ENCODE results near the gene EGR2. TPM values are rescaled to one million over a fixed set of nuclear protein-coding genes. Genes with fewer than 3 reads are reported as not detected.

EGR2 gene
- total and polyA plus RNA-seq, 10 of the 15 experiments (the other 5 are each of a cell fraction or from before 2014, with no cell fraction given), result 8.3 to 56.5 (median 16.2) TPM

DNA sequence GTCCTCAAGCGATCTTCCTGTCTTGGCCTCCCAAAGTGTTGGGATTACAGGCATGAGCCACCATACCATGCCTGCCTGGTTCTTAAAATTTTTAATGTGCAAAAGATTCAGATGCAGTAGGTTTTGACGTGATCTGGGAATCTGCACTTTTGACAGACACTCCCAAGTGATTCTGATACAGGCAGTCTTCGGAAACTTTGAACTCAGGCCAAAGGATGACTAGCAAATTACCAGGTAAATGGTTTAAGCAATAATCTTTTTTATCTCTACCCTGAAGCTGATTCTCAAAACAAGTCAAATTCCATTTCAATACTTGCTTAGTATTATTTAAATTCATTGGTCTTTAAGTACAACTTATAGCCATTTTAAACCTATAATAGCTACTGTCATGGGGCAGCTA is 14.3 kb downstream of the EGR2 start:
- Histone ChIP-seq H2AFZ (ENCODE audit: control insufficient read depth, low read depth, low read length) (no peak overlapping the region), H3K27ac (ENCODE audit: control insufficient read depth, insufficient read depth) (no peak overlapping the region), H4K20me1 (ENCODE audit: control insufficient read depth, insufficient read depth) (no peaks in the 10 kb centered on the region), H3K9me3 (replicated peaks; ENCODE audit: control insufficient read depth, insufficient read depth, low read length) (no peaks in the 10 kb centered on the region), H3K36me3 (ENCODE audit: control insufficient read depth in 2 of 2, insufficient read depth in 2 of 2, low read length in 1 of 2) (no peaks in the 10 kb centered on the region), H3K4me2 (ENCODE audit: control insufficient read depth, insufficient read depth) (no peak overlapping the region), H3K79me2 (ENCODE audit: control insufficient read depth, insufficient read depth, low read length) (peaks cover 23% of the 10 kb centered on the region), H3K4me1 (ENCODE audit: control insufficient read depth, insufficient read depth, low read length) (no peaks in the 10 kb centered on the region), H3K4me3 (no peak overlapping the region), H3K27me3 (replicated peaks in 1 of 2; ENCODE audit: control insufficient read depth in 2 of 2, insufficient read depth in 2 of 2, low read length in 1 of 2) (no peaks in the 10 kb centered on the region), H3K9ac (ENCODE audit: control insufficient read depth, insufficient read depth, low read length) (no peak overlapping the region)
- ChIA-PET CTCF (interaction anchor here (1.2 to 3.5 kb wide), 5 partner anchors 9 to 919 kb away, joined by 3 to 11 read pairs (median 7); partner anchors contain the start of gene EGR2), POLR2A (interaction anchor here (0.9 to 1.4 kb wide), 2 partner anchors 13 to 119 kb away, joined by 3 read pairs; no protein-coding TSS in a partner anchor), SMC1A (ENCODE audit: uncharacterized antibody, unreplicated experiment) (interaction anchor here (1.2 to 6.4 kb wide), 5 partner anchors 8 to 69 kb away, joined by 4 to 35 read pairs (median 7); no protein-coding TSS in a partner anchor), RAD21 (ENCODE audit: unreplicated experiment) (interaction anchor here (3.3 kb wide), 1 partner anchor 22 kb away, joined by 21 read pairs; no protein-coding TSS in a partner anchor)
- no peak for DNase-seq (ENCODE audit: low read depth, low spot score)
- 100% methylated on average over 3 of the region's 3 CpGs for WGBS (ENCODE audit: insufficient coverage, insufficient replicate concordance, low lambda C conversion rate, missing lambda C conversion rate)
- no peak for ATAC-seq
- TF ChIP-seq FOXK2 (IDR thresholded peaks at IDR 0.05) (no peak), ZZZ3 (IDR thresholded peaks at IDR 0.05; ENCODE audit: control insufficient read depth, insufficient read length, low read depth) (no peak), LARP7 (IDR thresholded peaks at IDR 0.05) (no peak), YBX1 (IDR thresholded peaks at IDR 0.05) (no peak), FOXM1 (IDR thresholded peaks at IDR 0.05; ENCODE audit: low read depth, low read length) (no peak), YY1 (IDR thresholded peaks at IDR 0.05; ENCODE audit: low read depth, low read length) (no peak), POLR2A (IDR thresholded peaks at IDR 0.05; ENCODE audit: low read depth, low read length) (no peak), RELA (IDR thresholded peaks at IDR 0.05; ENCODE audit: borderline replicate concordance, partially characterized antibody) (no peak), JUND (IDR thresholded peaks at IDR 0.05; ENCODE audit: low read depth, low read length) (no peak), PAX5 (IDR thresholded peaks at IDR 0.05; ENCODE audit: borderline replicate concordance, low read depth, low read length) (no peak), SP1 (IDR thresholded peaks at IDR 0.05; ENCODE audit: low read depth, low read length) (no peak), ATF7 (IDR thresholded peaks at IDR 0.05; ENCODE audit: low read depth) (no peak), STAT1 (conservative IDR thresholded peaks at IDR 0.05) (no peak), ASH2L (IDR thresholded peaks at IDR 0.05; ENCODE audit: borderline replicate concordance, low read depth) (no peak)
- TF ChIP-seq, protein P1, sequence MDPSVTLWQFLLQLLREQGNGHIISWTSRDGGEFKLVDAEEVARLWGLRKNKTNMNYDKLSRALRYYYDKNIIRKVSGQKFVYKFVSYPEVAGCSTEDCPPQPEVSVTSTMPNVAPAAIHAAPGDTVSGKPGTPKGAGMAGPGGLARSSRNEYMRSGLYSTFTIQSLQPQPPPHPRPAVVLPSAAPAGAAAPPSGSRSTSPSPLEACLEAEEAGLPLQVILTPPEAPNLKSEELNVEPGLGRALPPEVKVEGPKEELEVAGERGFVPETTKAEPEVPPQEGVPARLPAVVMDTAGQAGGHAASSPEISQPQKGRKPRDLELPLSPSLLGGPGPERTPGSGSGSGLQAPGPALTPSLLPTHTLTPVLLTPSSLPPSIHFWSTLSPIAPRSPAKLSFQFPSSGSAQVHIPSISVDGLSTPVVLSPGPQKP (IDR thresholded peaks at IDR 0.05; ENCODE audit: low read depth, low read length), result no peak
- BruUV-seq (replicated peaks), result no TSS peak
- no peak for FAIRE-seq
- in situ Hi-C loops (cut with MboI), result no loop called here
- intact Hi-C loops (cut with micrococcal nuclease; ENCODE audit: unreplicated experiment), result no loop called here

Data from GM12878 (cell line).